Esophagus muscularis mucosa (tissue), 4 donors: ENCODE measurements around the gene NRG2.

Experiments
- EP300 ChIP-seq: sonication (generic); formaldehyde crosslinking; IDR thresholded peaks from one replicate; pipeline ENCODE4 v1.6.1; 2017; ENCODE audit warnings: antibody characterized with exemption
- POLR2A ChIP-seq: fragments of 450-650 bp; IDR thresholded peaks from one replicate; pipeline ENCODE4 v1.6.1; 2017; ENCODE audit warnings: antibody characterized with exemption, moderate library complexity, mild to moderate bottlenecking, low read depth
- POLR2AphosphoS5 ChIP-seq, 2 donors: sonication (generic); formaldehyde crosslinking; IDR thresholded peaks; one replicate each; pipeline ENCODE4 v1.6.1; 2017; ENCODE audit warnings: antibody characterized with exemption in 2 of 2
- TF ChIP-seq, protein P1 (sequence below), 3 experiments: fragments of 200-600 bp in 2 of 3; fragments of 450-650 bp in 1 of 3; sonication (generic) in 2 of 3; IDR thresholded peaks; one replicate each; pipeline ENCODE4 v1.5.1; 2017 to 2019; ENCODE audit warnings: antibody characterized with exemption in 3 of 3, mild to moderate bottlenecking in 2 of 3, moderate library complexity in 1 of 3

DNA sequence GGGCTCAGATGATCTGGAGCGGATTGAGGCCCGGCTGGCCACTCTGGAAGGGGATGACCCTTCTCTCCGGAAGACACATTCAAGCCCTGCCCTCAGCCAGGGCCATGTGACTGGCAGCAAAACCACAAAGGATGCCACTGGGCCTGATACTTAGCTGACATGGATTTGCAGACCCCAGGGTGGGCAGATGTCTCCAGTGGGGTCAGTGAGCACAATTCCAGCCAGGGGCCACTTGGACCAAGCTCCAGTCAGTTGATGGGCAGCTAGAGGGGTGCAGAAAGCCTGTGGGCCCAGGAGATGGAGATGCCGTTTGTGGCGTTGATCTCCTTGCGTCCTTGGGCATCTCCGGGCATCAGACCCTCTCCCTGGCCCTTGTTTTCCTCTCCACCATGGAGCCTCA is 200.8 kb downstream of the NRG2 start:
- TF ChIP-seq POLR2AphosphoS5 (IDR thresholded peaks at IDR 0.05) (no peak), POLR2A (no peak), EP300 (no peak)
- TF ChIP-seq, protein P1, sequence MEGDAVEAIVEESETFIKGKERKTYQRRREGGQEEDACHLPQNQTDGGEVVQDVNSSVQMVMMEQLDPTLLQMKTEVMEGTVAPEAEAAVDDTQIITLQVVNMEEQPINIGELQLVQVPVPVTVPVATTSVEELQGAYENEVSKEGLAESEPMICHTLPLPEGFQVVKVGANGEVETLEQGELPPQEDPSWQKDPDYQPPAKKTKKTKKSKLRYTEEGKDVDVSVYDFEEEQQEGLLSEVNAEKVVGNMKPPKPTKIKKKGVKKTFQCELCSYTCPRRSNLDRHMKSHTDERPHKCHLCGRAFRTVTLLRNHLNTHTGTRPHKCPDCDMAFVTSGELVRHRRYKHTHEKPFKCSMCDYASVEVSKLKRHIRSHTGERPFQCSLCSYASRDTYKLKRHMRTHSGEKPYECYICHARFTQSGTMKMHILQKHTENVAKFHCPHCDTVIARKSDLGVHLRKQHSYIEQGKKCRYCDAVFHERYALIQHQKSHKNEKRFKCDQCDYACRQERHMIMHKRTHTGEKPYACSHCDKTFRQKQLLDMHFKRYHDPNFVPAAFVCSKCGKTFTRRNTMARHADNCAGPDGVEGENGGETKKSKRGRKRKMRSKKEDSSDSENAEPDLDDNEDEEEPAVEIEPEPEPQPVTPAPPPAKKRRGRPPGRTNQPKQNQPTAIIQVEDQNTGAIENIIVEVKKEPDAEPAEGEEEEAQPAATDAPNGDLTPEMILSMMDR (IDR thresholded peaks at IDR 0.05): no peak
